Heart left ventricle (tissue), 16 donors: ENCODE measurements around the gene DOCK3. TPM values are rescaled to one million over a fixed set of nuclear protein-coding genes. Genes with fewer than 3 reads are reported as not detected.
A peak's percentile ranks its signal among the peaks of the same experiment; 100 is the strongest.

ENCODE experiments used
- ATAC-seq, 4 donors: fragments of 200-7000 bp; cut with Tn5 transposase; one replicate each; pipeline ENCODE4 v1.9.1; 2020 to 2022; ENCODE audit warnings: moderate library complexity in 4 of 4, mild to moderate bottlenecking in 3 of 4, moderate number of reproducible peaks in 1 of 4
- DNase-seq, 5 donors: peaks; one replicate each; pipeline ENCODE4 v3.0.0-alpha.2; 2020
- H3K27ac ChIP-seq, 12 donors: fragments of 200-600 bp; sonication (generic) in 4 of 12; one replicate each; pipeline versions ENCODE4 v1.5.0 to v1.8.0; 2016 to 2022; ENCODE audit warnings: mild to moderate bottlenecking in 2 of 12
- H3K27me3 ChIP-seq, 9 donors: fragments of 200-600 bp; sonication (generic) in 2 of 9; one replicate each; pipeline versions ENCODE4 v1.5.1 to v1.8.0; 2016 to 2022; ENCODE audit warnings: mild to moderate bottlenecking in 3 of 9
- H3K36me3 ChIP-seq, 9 donors: fragments of 200-600 bp; sonication (generic) in 2 of 9; one replicate each; pipeline versions ENCODE4 v1.5.0 to v1.8.0; 2018 to 2022; ENCODE audit warnings: mild to moderate bottlenecking in 2 of 9
- H3K4me1 ChIP-seq, 12 donors: fragments of 200-600 bp; sonication (generic) in 4 of 12; one replicate each; pipeline versions ENCODE4 v1.5.0 to v1.8.0; 2016 to 2022; ENCODE audit warnings: mild to moderate bottlenecking in 3 of 12
- H3K4me3 ChIP-seq, 12 donors: fragments of 200-600 bp; sonication (generic) in 4 of 12; one replicate each; pipeline versions ENCODE4 v1.5.0 to v1.8.0; 2017 to 2022; ENCODE audit warnings: mild to moderate bottlenecking in 9 of 12, moderate library complexity in 4 of 12
- H3K9me3 ChIP-seq, 12 donors: fragments of 200-600 bp; sonication (generic) in 4 of 12; one replicate each; pipeline versions ENCODE4 v1.5.0 to v1.8.0; 2016 to 2022; ENCODE audit warnings: mild to moderate bottlenecking in 1 of 12
- CTCF ChIP-seq, 12 donors: fragments of 200-600 bp; sonication (generic) in 4 of 12; IDR thresholded peaks; one replicate each; pipeline versions ENCODE4 v1.5.0 to v1.8.0; 2018 to 2022; ENCODE audit warnings: antibody characterized with exemption in 12 of 12, mild to moderate bottlenecking in 5 of 12
- POLR2A ChIP-seq, 2 donors: fragments of 450-650 bp; IDR thresholded peaks; one replicate each; pipeline ENCODE4 v1.6.1; 2017; ENCODE audit warnings: antibody characterized with exemption in 2 of 2, mild to moderate bottlenecking in 2 of 2, moderate library complexity in 2 of 2
- WGBS, 4 donors: extraction: QIAGEN DNeasy Blood & Tissue Kit in 2 of 4; methylation state at CpG; one replicate each; pipeline versions ENCODE4 v1.1.5 to v1.1.7; 2013 to 2018; 5-methylcytosine and 5-hydroxymethylcytosine counted together
- intact Hi-C, 10 donors: fragments of 100-400 bp; cut with DNase I; formaldehyde crosslinking; loops; one replicate each; pipeline versions ENCODE4 v1.11.1 to v1.14.2; 2022
- polyA plus RNA-seq, 2 donors: library from polyadenylated mRNA; stranded (reverse); fragments of 200-250 nt; gene quantifications; one replicate each; pipeline ENCODE4 v1.2.3, GENCODE V29; 2013
- total RNA-seq, 9 donors: library from RNA; depleted of rRNA in 2 of 9; stranded (reverse); fragments of >200 nt in 2 of 9; fragmentation: NEBNext Ultra II Directional in 3 of 9; extraction: Animal tissue kit (Norgen Biotek cat#: 25700) in 3 of 9; gene quantifications; one replicate each; pipeline versions ENCODE4 v1.1.0 to v1.2.4, GENCODE V29; 2016 to 2023
- donor health status: ischemic (EF 13 %, LVEDD 7.1; RV severe dilation, severe dysfunction).
- donor health status: healthy with polysubstance abuse.
- donor health status: DM: no; HTN: yes; CAD: no.
- donor health status: DM: no; HTN: no; CAD: no.
- donor health status: ischemic (EF 25% LVEDD 6.9; RV normal size, moderate dysfunction).
- donor health status: ischemic (EF 25% LVEDD 5.7; RV mildly dilated, moderate dysfunction).
- donor health status: healthy.
- donor health status: DM: yes; HTN: yes; CAD: no.
- donor health status: ischemic (EF 35%, LVEDD 5.7; RV mildly dilated, moderate dysfunction).
- donor health status: nonischemic (EF 11% LVEDD 7.7; RV severe dilation, severe dysfunction).
- donor health status: DM: yes; HTN: yes; CAD: no.
- donor health status: PGD.
- donor health status: ischemic (EF 29% LVEDD 5.4; RV normal size, mild dysfunction).
- donor health status: nonischemic (EF 23%, LVEDD 6.1; RV moderate dilation, normal function).

The DOCK3 gene
- total and polyA plus RNA-seq, 11 donors, result 2.0 to 6.7 (median 4.8) TPM

DNA sequence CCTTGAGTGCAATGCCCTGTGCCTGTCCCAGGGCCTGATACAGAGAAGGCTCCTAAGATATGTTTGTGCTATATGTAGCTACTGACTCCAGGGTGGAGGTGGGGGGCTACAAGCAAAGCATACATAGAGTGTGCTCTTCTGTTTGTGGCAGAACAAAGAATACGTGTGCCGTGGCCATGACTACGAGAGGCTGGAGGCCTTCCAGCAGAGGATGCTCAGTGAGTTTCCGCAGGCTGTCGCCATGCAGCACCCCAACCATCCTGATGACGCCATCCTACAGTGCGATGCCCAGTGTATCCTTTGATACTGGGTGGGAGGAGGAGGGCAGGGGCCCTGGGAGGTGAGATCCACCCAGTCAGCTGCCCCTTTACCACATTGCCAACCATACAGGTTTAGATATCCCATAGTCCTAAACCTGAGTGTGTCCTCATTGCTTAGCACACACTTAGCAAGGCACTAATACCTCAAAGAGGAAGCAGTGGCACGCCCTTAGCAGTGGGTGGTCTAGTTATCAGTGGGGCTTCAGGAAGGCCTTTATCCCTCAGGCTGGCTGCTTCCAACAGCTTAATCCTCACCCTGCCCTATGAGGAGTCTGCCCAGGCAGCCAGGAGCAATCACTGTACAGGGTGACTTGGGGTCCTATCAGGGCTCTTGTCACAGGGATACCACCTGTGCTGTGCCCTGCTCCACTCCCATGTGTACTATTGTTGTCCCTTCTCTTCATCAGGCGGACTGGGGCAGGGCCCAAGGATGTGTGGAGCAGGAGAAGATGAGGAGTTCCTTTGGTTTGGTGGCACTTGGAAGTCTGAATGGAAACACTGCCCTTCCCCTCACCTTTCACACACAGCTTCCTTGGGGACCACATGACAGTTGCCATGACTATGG, 680.2 kb downstream of the DOCK3 start:
- H3K27me3 ChIP-seq, result no peaks in the 10 kb centered on the region
- DNase-seq (no peak), ATAC-seq (peak in 1 of 4 donors; percentile 16)
- no peak for TF ChIP-seq CTCF (IDR thresholded peaks at IDR 0.05)
- no peak for TF ChIP-seq POLR2A (IDR thresholded peaks at IDR 0.05)
- no peak overlapping the region for H3K4me3 ChIP-seq
- no peaks in the 10 kb centered on the region for H3K4me1 ChIP-seq
- 68 to 90% (median 85%) methylated on average over 5 to 9 of the region's 9 CpGs for WGBS, 4 donors
- H3K36me3 ChIP-seq, result no peaks in the 10 kb centered on the region
- intact Hi-C loops, result no loop called here
- no peaks in the 10 kb centered on the region for H3K9me3 ChIP-seq
- no peak overlapping the region for H3K27ac ChIP-seq

DNA sequence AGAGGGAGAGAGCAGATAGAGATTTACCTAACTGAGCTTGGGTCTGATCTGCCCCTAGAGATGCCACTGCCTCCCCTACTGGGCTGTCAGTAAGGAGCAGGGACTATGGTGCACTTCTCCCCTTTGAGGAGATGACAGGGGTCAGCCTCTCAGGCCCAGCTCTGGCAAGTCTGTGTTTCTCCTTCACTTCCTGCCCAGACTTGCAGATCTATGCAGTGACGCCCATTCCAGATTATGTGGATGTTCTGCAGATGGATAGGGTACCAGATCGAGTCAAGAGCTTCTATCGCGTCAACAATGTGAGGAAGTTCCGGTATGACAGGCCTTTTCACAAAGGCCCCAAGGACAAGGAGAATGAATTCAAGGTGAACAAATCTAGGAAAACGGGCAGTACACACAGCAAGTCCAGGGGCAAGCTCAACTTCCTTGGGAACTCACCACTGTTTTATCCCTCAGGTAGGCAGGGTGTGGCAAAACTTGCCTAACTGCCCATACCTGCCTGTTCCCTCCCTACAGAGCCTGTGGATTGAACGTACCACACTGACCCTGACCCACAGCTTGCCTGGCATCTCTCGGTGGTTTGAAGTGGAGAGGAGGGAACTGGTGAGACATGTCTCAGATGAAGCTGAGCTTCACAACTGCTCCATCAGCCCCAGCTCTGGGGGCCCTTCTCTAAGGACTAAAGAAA, 681.3 kb downstream of the DOCK3 start:
- TF ChIP-seq POLR2A (IDR thresholded peaks at IDR 0.05) (no peak), CTCF (IDR thresholded peaks at IDR 0.05) (no peak)
- Histone ChIP-seq H3K36me3 (no peaks in the 10 kb centered on the region), H3K4me3 (no peak overlapping the region), H3K4me1 (no peaks in the 10 kb centered on the region), H3K27me3 (no peaks in the 10 kb centered on the region), H3K27ac (no peak overlapping the region), H3K9me3 (no peaks in the 10 kb centered on the region)
- no peak for ATAC-seq
- intact Hi-C loops, result no loop called here
- WGBS, 4 donors, result 65 to 71% (median 68%) methylated on average over 8 of the region's 8 CpGs
- DNase-seq, result no peak

DNA sequence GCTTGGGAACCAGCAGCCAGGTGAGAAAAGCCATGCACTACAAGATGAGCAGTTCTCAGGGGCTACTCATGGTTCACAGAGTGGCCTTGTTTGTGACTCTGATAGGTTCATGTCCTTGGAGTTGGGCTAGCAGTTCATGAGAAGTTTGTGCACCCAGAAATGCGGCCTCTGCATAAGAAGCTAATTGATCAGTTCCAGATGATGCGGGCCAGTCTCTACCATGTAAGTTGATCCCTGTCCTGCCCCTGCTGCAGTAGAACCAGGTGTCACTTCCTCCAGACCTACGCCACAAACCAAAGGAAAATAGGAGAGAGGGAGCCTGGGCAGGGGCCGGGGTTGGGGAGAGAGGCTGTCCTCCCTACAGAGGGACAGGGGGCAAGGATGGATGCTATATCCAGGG, 683.1 kb downstream of the DOCK3 start:
- ATAC-seq (no peak), DNase-seq (no peak)
- Histone ChIP-seq H3K9me3 (no peaks in the 10 kb centered on the region), H3K4me3 (no peak overlapping the region), H3K27me3 (no peaks in the 10 kb centered on the region), H3K4me1 (no peaks in the 10 kb centered on the region), H3K27ac (no peak overlapping the region), H3K36me3 (no peaks in the 10 kb centered on the region)
- intact Hi-C loops, result no loop called here
- no peak for TF ChIP-seq CTCF (IDR thresholded peaks at IDR 0.05)
- no peak for TF ChIP-seq POLR2A (IDR thresholded peaks at IDR 0.05)
- WGBS, 4 donors, result 62 to 69% (median 65%) methylated on average over 4 of the region's 4 CpGs

GRCh38 chr3:51358981-51359380, 684.3 kb downstream of the DOCK3 start:
- no peaks in the 10 kb centered on the region for H3K9me3 ChIP-seq
- no peak overlapping the region for H3K27ac ChIP-seq
- DNase-seq (no peak), ATAC-seq (no peak)
- 75 to 82% (median 78%) methylated on average over 3 of the region's 3 CpGs for WGBS, 4 donors
- H3K4me3 ChIP-seq, result no peak overlapping the region
- H3K4me1 ChIP-seq, result no peaks in the 10 kb centered on the region
- intact Hi-C loops, result no loop called here
- H3K36me3 ChIP-seq, result no peaks in the 10 kb centered on the region
- H3K27me3 ChIP-seq, result no peaks in the 10 kb centered on the region
- no peak for TF ChIP-seq CTCF (IDR thresholded peaks at IDR 0.05)
- no peak for TF ChIP-seq POLR2A (IDR thresholded peaks at IDR 0.05)
